Activated effector memory CD4-positive, alpha-beta T cell treated with Interleukin-2 at 50 U/mL for 16 hours (primary cell): ENCODE data around the gene NIPBL.
"Not testable (repeated sequence)": the region's sequence is repeated elsewhere in the genome, so short reads cannot be mapped to it uniquely, and the experiment has no call there.

Experiments
- DNase-seq: peaks from one replicate; pipeline ENCODE4 v3.0.0-alpha.2; 2020

Gene NIPBL

DNA sequence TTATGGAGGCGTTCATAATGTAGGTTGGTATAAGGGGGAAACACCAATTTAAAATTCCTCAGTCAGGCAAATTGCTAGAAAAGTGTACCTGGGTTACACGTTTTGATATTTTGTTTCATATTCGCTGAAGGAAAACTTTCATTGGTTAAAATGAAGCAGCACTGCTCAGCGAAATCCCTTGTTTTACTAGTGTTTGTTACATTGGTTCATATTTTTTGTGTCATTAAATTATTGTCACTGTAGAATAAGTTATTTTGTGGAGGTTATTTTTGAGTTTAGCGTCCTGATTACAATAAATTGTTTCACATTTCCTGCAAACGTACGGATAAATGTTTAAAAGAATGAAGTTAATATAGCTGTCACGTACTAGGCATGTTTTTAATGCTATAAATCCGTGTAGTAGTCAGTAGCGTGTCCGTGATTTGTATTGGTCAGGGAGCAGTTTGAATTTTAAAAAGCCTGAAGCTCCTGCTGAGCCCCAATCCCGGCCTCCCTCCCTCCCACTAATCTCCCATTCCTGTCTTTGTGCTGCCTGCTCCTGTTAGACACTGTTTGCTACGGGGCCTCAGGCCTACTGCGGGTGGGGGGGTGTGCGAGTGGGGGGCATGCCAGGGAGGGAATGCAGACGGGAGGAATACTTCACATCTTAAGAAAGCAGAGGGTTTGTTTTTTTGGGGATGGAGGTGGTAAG is 2.0 kb downstream of the NIPBL start:
- no peak for DNase-seq

DNA sequence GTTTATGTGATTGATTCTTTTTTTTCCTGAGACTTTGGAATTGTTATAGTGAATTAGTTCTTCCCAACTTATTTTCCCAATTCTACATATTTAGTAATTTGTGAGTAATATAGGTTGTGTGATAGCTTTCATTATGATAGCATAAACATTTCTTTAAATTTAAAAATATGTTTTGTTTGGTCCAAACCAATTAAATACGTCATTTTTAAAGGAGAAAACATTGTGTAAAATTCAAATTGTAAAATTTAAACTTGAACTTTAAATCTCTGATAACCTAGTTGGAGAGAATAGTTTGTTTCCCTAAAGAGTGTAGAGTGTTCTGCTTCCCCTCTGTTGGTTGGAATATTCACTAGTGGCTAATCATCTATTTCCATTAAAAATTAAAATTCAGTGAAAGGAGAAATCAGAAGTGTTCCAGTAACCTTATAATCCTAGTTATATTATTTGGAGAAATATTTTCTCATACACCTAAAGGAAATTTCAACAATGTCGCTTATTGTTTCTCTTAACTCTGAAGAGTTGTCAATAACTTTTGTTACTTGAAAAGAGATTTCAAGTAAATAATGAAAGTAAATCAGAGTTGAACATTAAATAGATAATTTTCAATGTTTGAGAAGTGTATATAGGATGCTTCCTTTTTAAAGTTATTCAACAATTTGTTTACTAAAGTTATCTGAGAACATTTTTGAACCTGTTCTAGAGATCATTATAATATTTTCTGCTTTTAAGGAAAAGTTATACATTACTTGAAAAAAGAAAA is 2.9 kb downstream of the NIPBL start:
- DNase-seq = no peak

DNA sequence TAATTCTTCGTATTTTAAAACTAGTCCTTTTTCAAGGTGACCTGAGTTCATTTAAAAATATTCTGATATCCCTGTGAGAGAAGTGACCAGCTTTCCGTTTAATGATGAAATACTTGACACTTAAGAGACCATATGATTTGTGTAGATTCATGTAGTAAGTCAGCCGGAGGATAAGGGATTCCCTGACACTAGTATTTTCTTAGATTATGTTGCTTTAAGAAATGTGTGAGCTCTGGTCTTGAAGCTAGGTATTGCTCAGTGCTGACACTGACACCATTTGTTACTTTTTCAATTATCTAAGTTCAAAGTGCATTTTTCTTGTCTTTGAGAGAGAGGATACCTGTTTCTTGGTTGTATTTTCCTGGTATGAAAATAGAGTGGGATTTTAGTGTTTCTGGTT is 4.2 kb downstream of the NIPBL start:
- DNase-seq = no peak

DNA sequence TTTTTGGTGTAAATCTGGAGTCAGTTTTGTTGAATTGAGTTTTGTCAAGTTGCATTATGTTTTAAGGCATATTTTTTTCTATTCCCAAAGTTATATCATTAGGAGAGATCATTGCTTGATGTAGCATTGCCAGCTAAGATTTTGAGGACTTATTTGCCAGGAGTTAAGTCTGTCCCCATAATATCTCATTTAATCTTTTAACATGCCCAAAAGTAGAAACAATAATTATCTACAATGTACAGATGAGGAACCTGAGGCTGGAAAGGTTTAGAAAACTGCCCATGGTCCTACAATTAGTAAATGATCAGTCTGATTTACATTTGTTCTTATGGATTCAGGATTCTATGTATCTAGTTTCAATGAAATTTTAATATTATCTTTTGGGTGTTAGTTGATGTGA is 4.7 kb downstream of the NIPBL start:
- DNase-seq = no peak

DNA sequence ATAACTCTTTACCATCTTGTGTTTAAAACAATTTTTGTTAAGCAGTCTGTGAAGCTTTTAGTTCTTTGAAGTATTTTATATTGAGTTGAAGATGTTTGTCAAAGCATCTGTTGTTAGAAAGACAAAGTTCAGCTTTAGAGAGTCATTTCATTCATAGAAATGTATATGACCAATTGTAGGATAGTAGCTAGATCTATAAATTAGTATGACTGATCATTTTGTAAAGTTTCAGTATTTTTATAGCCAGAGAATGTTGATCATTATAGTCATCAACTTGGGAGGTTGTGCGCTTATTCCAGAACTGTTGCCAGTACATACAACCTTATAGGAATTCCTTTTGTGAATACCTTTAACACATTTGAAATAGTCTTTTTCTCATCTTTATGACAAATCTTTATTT is 5.2 kb downstream of the NIPBL start:
- no peak for DNase-seq

DNA sequence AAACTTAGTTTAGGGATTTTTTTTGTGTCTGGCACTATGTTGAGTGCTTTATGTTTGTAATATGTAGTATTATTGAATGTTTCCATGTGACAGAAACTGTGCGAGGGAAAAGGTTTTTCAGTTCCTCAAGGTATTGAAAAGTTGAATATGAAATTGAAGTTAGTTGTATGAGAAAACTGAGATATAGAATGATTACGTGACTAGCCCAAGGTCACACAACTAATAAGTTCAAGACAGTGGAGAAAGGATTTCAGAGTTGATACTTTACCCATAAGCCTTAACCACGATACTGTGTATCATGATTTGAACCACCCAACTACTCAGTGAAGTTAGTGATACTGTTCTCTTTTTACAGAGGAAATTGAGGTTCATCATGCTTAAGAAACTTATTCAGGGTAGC is 5.7 kb downstream of the NIPBL start:
- no peak for DNase-seq

DNA sequence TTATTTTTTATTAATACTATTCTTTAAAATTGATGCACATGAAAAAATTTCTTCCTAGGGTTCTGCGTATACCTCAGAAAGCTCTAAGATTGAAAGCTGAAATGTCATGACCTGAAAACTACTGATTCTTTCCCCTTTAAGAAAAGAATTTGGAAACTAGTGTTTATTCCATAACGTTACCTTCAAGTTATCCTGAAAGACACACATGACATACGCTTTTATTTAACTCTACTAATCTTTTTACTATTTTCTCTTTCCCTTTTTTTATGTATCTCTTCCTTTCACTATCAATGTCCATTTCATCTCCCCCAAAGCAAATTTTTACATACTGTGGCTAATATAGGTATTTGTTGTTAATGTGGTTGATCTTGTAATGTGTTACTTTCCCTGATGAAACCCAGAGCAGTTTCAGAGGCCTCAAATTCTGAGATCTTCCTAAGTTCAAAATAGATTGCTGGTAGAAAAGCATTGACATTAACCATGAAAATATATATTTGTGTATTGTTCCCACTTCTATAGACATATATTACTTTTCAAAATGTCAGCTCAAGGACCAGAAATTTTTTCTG is 7.4 kb downstream of the NIPBL start:
- no peak for DNase-seq

DNA sequence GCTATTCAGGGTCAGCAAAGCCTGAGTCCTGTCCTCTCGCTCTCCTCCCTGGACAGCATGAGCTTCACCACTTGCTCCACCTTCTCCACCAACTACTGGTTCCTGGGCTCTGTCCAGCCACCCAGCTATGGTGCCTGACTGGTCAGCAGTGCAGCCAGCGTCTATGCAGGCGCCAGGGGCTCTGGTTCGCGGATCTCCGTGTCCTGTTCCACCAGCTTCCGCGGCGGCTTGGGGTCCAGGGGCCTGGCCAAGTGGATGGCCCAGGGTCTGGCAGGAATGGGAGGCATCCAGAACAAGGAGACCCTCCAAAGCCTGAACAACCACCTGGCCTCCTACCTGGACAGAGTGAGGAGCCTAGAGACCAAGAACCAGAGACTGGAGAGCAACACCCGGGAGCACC is 8.6 kb downstream of the NIPBL start:
- DNase-seq = no peak

DNA sequence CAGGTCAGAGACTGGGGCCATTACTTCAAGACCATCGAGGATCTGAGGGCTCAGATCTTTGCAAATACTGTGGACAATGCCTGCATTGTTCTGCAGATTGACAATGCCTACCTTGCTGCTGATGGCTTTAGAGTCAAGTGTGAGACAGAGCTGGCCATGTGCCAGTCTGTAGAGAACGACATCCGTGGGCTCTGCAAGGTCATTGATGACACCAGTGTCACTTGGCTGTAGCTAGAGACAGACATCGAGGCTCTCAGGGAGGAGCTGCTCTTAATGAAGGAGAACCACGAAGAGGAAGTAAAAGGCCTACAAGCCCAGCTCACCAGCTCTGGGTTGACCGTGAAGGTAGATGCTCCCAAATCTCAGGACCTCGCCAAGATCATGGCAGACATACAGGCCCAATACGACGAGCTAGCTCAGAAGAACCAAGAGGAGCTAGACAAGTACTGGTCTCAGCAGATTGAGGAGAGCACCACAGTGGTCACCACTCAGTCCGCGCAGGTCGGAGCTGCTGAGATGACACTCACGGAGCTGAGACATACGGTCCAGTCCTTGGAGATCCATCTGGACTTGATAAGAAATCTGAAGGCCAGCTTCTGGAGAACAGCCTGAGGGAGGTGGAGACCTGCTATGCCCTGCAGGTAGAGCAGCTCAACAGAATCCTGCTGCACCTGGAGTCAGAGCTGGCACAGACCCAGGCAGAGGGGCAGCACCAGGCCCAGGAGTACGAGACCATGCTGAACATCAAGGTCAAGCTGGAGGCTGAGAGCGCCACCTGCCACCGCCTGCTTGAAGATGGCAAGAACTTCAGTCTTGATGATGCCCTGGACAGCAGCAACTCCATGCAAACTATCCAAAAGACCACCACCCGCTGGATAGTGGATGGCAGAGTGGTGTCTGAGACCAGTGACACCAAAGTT is 9.3 kb downstream of the NIPBL start:
- DNase-seq = no peak

DNA sequence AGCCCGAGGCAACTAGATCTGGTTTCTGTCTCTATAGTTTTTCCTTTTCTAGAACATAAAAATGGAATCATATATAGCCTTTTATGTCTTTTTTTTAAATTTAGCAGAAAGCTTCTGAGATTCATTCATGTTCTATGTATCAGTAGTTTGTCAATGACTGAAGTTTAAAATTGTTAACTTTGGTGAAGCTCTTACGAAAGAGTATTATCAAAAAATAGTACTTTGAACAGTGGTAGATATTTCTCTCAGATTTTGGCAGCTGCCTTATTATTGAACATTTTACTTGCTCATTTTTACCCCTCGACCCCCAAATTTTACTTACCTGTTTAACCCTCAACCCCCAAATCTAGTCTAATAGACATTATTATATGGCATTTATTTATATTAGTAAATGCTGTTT is 10.2 kb downstream of the NIPBL start:
- no peak for DNase-seq

DNA sequence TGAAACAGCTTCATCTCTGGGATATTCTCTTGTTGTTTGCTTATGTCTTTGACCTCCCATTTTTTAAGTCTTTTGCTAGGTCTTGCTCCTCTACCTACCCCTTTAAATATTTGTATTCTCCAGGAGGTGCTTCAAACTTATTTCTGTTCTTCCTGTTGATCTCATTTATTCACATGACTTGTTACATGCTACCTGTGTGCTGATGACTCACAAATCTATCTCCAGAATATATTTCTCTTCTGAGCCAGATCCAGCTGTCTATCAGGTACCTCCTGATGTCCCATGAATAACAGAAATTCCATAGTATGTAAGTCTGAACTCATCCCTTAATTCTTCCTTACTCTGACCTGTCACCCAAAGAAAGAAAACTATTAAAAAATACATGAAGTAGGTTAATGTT is 11.0 kb downstream of the NIPBL start:
- no peak for DNase-seq

DNA sequence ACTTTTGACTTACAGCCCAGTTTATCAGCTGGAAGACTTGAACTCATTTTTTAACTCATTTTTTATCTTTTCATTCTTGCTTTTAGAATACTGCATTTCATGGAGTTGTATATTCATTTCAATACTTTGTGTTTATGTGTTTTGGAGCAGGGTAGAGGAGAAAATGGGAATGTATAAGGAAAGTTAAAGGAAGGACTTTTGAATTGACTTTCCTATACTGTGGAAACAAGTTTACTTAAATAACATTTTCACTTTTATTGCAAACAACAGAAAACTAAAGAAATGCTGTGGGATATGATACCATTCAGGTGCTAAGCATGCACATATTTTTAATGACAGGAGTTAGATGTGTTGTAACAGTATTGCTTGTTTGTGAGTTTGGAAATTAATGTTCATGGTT is 11.7 kb downstream of the NIPBL start:
- DNase-seq = no peak

DNA sequence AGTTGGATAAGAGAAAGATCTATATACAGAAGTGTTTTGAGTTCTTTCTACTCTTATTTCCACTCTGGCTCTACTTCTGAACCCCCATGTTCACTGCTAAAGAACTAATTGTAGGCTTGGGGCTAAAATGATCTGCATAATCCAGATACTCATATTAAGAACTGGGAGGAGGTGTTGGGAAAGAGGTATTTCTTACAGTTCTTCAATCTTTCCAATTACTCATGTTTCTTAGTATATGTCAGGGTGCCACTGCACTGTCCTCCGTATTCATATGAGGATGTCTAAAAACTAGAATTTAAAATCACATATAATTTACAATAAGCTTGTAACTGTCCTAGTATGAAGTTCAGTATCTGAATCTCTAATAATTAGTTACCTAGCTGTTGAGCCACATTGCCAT is 12.7 kb downstream of the NIPBL start:
- no peak for DNase-seq

DNA sequence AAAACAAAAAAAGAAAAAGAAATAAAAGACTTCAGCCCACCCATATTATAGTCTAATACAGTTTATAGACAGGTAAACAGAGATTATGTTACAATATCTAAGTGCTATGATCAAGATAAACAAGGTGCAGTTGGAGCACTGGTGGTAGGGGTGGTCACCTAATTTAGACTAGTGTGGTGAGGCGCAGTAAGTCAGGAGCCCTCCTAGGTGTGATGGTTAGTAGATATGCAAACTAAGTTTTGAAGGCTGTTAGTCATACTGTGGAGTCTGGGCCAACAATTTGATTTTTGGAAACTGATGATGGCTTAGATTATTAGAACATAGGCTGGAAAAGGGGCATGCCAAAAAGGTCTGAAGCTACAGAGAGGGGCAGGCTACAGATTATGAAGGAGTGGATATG is 14.7 kb downstream of the NIPBL start:
- no peak for DNase-seq

DNA sequence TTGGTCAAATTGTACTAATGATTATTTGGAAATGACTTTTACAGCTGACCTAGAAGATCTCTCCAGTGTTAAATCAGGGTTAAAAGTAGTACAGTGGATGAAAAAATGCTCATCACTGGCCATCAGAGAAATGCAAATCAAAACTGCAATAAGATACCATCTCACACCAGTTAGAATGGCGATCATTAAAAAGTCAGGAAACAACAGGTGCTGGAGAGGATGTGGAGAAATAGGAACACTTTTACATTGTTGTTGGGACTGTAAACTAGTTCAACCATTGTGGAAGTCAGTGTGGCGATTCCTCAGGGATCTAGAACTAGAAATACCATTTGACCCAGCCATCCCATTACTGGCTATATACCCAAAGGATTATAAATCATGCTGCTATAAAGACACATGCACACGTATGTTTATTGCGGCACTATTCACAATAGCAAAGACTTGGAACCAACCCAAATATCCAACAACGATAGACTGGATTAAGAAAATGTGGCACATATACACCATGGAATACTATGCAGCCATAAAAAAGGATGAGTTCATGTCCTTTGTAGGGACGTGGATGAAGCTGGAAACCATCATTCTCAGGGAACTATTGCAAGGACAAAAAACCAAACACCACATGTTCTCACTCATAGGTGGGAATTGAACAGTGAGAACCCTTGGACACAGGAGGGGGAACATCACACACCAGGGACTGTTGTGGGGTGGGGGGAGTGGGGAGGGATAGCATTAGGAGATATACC is 15.7 kb downstream of the NIPBL start:
- not testable (repeated sequence) for DNase-seq

DNA sequence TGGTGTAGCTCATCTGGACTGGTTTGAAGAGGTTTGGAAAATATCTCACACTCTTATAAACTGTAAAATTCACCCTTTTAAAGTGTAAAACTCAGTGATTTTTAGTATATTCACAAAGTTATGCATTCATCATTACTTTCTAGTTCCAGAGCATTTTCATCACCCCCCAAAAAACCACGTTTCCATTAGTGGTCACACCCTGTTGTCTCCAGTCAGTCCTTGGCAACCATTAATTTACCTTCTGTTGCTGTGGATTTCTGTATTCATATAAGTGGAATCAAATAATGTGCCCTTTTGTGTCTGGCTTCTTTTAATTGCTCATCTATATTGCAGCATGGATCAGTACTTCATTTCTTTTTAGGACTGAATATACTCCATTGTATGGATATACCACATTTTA is 18.4 kb downstream of the NIPBL start:
- DNase-seq = no peak

DNA sequence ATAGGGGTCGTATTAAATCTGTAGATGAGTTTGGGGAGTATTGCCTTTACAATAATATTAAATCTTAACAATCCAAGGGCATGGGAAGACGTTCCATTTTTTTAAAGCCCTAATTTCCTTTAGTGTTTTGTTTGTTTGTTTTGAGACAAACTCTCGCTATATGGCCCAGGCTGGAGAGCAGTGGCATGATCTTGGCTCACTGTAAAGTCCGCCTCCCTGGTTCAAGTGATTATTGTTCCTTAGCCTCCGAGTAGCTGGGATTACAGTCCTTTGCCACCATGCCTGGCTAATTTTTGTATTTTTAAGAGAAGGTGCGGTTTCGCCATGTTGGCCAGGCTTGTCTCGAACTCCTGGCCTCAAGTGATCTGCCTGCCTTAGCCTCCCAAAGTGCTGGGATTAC is 19.9 kb downstream of the NIPBL start:
- DNase-seq = no peak

DNA sequence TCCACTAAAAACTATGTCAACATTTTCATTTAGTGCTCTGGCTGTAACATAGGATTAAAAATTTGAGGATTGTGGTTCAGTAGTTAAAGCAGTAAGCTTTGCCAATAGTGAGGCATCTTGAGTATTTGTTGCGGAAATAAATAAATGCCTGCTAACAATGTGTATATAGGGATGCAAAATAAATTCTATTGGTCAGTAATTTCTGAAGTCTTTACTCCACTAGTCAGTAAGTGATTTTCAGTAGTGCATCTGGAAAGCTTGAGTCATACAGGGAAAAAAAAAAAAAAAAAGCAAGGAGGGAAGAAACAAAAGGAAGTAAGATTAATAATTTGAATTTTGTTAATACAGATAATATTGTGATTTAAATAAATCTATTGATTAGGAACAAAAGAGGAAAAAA is 21.0 kb downstream of the NIPBL start:
- DNase-seq = no peak

DNA sequence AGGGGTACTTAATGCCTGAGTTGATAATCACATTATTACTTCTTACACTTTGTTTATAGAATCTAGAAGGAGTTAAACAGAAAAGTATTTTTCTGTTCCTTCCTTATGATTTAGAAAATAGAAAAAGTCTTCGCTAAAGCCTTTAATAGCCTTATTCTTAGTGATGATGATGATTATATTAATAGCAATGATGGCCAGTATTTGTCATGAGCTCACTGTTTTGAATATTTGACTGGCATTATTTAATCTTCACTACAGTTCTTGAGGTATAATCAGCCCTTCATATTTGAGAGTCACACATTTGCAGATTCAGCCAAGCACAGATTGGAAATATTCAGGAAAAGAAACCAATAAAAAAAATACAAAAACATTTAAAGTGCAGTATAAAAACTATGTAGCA is 23.3 kb downstream of the NIPBL start:
- no peak for DNase-seq

DNA sequence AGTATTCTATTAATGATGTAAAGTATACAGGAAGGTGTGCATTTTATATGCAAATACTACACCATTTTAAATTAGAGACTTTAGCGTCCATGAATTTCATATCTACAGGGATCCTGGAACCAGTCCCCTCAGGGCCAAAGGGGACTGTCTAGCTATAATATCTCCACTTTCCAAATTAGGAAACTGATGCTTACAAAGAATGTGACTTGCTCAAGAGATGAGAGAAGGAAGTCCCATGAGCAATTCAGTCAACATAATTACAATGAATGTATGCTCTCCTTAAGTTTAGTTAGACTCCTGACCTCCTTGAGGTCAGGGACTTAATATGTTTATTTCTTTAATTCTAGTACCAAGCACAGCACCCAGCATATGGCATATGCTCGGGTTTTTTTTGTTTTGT is 23.7 kb downstream of the NIPBL start:
- no peak for DNase-seq

DNA sequence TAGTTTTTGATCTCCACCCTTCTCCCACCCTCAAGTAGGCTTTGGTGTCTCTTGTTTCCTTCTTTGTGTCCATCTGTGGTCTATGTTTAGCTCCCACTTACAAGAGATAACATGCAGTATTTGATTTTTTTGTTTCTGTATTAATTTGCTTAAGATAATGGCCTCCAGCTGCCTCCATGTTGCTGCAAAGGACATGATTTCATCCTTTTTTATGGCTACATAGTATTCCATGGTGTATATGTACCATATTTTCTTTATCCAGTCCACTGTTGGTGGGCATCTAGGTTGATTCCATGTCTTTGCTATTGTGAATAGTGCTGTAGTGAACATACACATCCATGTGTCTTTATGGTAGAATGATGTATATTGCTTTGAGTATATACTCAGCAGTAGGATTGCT is 24.5 kb downstream of the NIPBL start:
- not testable (repeated sequence) for DNase-seq

DNA sequence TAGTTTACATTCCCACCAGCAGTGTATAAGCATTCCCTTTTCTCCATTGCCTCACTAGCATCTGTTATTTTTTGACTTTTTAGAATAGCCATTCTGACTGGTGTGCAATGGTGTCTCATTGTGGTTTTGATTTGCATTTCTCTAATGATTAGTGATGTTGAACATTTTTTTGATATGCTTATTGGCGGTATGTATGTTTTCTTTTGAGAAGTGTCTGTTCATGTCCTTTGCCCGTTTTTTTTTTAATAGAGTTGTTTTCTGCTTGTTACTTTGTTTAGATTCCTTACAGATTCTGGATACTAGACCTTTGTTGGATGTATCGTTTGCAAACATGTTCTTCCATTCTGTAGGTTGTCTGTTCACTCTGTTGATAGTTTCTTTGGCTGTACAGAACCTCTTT is 25.3 kb downstream of the NIPBL start:
- no peak for DNase-seq

DNA sequence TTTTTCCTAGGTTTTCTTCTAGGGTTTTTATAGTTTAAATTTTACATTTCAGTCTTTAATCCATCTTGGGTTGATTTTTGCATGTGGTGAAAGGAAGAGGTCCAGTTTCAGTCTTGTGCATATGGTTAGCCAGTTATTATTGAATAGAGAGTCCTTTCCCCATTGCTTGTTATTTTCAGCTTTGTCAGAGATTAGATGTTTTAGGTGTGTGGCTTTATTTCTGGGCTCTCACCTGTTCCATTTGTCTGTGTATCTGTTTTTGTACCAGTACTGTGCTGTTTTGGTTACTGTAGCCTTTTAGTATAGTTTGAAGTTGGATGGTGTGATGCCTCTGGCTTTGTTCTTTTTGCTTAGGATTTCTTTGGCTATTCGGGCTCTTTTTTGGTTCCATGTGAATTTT is 25.8 kb downstream of the NIPBL start:
- no peak for DNase-seq
